ENCODE results near the gene HRH4. TPM values are rescaled to one million over a fixed set of nuclear protein-coding genes. Genes with fewer than 3 reads are reported as not detected.

The HRH4 gene
- total and polyA plus RNA-seq, 2 of the 13 experiments (the other 11 are each of a cell fraction or from before 2014, with no cell fraction given) = not detected

- 64% methylated on average over 2 of the region's 2 CpGs for WGBS (ENCODE audit: low lambda C conversion rate)
- FAIRE-seq = no peak
- H3K4me1 ChIP-seq (ENCODE audit: insufficient read depth, low read length) = no peaks in the 10 kb centered on the region
- ChIA-PET CTCF (ENCODE audit: low intra/inter-chr PET ratio, low total read pairs) (no interaction called here), POLR2A (no interaction called here)
- DNase-seq (ENCODE audit: low spot score) = no peak
- no TSS peak for BruUV-seq (replicated peaks)
- H3K4me3 ChIP-seq (replicated peaks in 1 of 3; ENCODE audit: insufficient read depth in 1 of 3, low read depth in 2 of 3, low read length in 3 of 3) = no peak overlapping the region
- no peak overlapping the region for H2AFZ ChIP-seq (ENCODE audit: low read length)
- H3K9ac ChIP-seq (ENCODE audit: insufficient read depth, low read depth, low read length) = no peak overlapping the region
- TF ChIP-seq TCF7L2 (IDR thresholded peaks at IDR 0.05; ENCODE audit: low read depth, low read length) (no peak), KLF9 (CRISPR knock-in tag; IDR thresholded peaks at IDR 0.05; ENCODE audit: low read depth) (no peak), REPIN1 (CRISPR knock-in tag; IDR thresholded peaks at IDR 0.05; ENCODE audit: borderline replicate concordance, low read depth) (no peak), GMEB1 (CRISPR knock-in tag; IDR thresholded peaks at IDR 0.05; ENCODE audit: borderline replicate concordance) (no peak), FOXO4 (CRISPR knock-in tag; conservative IDR thresholded peaks at IDR 0.05) (no peak), NFIC (IDR thresholded peaks at IDR 0.05; ENCODE audit: low read length) (no peak), ZNF230 (CRISPR knock-in tag; IDR thresholded peaks at IDR 0.05) (no peak), THYN1 (CRISPR knock-in tag; IDR thresholded peaks at IDR 0.05; ENCODE audit: borderline replicate concordance, low read depth) (no peak), ZSCAN30 (CRISPR knock-in tag; IDR thresholded peaks at IDR 0.05) (no peak), HMG20B (CRISPR knock-in tag; conservative IDR thresholded peaks at IDR 0.05) (no peak), ZNF773 (CRISPR knock-in tag; IDR thresholded peaks at IDR 0.05; ENCODE audit: borderline replicate concordance) (no peak), DMTF1 (CRISPR knock-in tag; IDR thresholded peaks at IDR 0.05) (no peak), BRF2 (CRISPR knock-in tag; IDR thresholded peaks at IDR 0.05) (no peak), ZNF292 (CRISPR knock-in tag; IDR thresholded peaks at IDR 0.05; ENCODE audit: borderline replicate concordance, low read depth) (no peak), TIGD3 (CRISPR knock-in tag; IDR thresholded peaks at IDR 0.05; ENCODE audit: borderline replicate concordance) (no peak), ZBTB1 (CRISPR knock-in tag; IDR thresholded peaks at IDR 0.05; ENCODE audit: borderline replicate concordance) (no peak), ZNF563 (CRISPR knock-in tag; IDR thresholded peaks at IDR 0.05) (no peak)
- no peaks in the 10 kb centered on the region for H4K20me1 ChIP-seq (ENCODE audit: insufficient read depth, low read length)
- H3K27me3 ChIP-seq (ENCODE audit: control insufficient read depth in 1 of 2, insufficient read depth in 2 of 2, low read length in 2 of 2) = no peaks in the 10 kb centered on the region
- no peak overlapping the region for H3K4me2 ChIP-seq (ENCODE audit: low read depth, low read length)
- in situ Hi-C loops (cut with HindIII; ENCODE audit: extremely low pct_ligation_motif_present, low pct_unique_long_range_greater_than_20kb) (no loop called here), intact Hi-C loops (cut with micrococcal nuclease; ENCODE audit: unreplicated experiment) (no loop called here)
- no peaks in the 10 kb centered on the region for H3K9me3 ChIP-seq (ENCODE audit: low read length)
- H3K79me2 ChIP-seq (ENCODE audit: insufficient read depth, low read length) = no peaks in the 10 kb centered on the region
- H3K36me3 ChIP-seq (replicated peaks in 1 of 2; ENCODE audit: control insufficient read depth in 1 of 2, insufficient read depth in 2 of 2, low read length in 2 of 2) = peaks cover 0 to 5% of the 10 kb centered on the region in 2 experiments; a peak in 1 of 5 replicates
- no peak overlapping the region for H3K27ac ChIP-seq (ENCODE audit: extremely low read length, insufficient read depth, low read length)
- no peak for ATAC-seq
Observed at GRCh38 chr18:24443870-24444269, 16.6 kb upstream of the HRH4 start.
